Measurements from ENCODE around the gene ECM1.

ECM1 gene

DNA sequence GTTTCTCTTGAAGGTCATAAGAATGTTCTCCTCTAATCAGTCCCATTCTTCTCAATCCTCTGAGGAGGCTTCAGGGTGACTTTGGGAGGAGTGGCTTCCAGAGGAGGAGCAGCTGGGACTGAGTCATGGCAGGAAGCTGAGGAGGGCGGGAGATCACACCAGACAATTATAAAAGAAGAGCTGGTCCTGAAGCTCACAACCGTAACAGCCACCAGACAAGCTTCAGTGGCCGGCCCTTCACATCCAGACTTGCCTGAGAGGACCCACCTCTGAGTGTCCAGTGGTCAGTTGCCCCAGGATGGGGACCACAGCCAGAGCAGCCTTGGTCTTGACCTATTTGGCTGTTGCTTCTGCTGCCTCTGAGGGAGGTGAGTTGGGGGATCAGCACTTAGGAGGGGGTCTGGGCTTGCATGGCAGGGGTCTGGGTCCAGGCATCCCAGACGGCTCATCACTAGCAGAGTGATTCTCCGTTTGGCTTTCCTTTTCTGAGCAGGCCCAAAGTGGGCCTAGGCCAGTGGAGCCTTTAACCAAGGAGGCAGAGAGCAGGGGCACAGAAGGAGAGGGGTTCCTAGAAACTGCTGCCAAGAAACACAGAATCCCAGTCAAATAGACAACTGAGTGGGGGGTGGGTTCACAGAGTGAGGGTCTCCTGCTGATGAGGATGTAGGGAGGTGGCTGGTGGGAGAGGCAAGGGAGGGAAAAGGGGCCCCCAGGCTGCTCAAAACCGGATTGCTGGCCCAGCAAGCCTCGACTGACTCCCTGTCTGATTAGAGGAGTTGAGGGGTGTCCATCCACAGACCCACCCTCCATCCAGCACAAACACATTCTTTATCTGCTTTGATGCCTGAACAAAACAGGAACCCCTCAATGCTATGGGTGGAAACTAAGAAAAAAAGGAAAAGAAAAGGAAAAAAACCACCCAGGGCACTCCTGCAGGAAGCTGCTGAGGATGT is at the start of gene ECM1:
TSS of gene ECM1 (plus strand) at position 198 of the 953 bp plus-strand sequence. CDS start at position 299, 101 bp downstream.
- DNase-seq = no peak

DNA sequence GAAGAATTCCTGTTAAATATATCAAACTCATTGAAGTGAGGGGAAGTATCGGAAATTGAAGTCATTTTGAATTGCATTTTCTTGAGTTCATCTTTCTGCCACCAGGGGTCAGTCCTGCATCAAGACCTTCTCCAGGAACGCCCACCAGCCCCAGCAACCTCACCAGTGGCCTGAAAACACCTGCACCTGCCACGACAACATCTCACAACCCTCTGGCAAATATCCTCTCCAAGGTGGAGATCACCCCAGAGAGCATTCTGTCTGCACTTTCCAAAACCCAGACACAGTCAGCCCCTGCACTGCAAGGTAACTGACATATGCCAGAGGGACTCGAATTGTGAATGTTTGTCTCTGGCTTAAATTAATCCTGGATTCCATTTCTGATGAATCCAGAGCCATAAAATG is 43.5 kb upstream of the ECM1 start:
- no peak for DNase-seq

DNA sequence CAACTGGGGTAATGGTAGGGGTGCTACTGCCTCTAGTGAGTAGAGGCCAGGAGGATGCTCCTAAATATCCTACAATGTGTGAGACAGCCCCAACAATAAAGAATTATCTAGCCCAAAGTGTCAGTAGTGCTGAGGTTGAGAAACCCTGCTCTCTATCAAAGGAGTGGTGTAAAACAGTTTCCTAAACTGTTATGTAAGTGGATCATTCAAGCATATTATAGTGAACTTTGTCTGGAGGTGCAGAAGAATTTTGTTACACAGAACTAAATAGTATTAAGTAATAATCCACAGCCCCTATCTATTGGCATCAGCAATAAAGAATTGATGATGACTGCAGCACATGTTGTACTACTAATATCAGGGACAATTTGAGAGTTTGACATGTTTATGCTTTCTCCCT is 40.9 kb upstream of the ECM1 start:
- no peak for DNase-seq

DNA sequence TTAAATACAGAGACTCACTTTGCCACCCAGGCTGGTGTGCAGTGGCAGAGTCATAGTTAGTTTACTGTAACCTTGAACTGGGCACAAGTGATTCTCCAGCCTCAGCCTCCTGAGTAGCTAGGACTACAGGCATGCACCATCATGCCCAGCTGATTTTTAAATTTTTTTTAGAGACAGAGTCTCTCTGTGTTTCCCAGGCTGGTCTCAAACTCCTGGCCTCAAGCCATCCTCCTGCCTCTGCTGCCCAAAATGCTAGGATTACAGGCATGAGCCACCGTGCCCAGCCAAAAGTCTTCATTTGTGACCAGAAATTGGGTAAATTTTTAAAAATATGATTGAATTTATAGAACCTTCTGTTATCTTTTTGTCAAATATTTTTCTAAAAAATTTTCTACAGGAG is 38.6 kb upstream of the ECM1 start:
- DNase-seq = no peak

DNA sequence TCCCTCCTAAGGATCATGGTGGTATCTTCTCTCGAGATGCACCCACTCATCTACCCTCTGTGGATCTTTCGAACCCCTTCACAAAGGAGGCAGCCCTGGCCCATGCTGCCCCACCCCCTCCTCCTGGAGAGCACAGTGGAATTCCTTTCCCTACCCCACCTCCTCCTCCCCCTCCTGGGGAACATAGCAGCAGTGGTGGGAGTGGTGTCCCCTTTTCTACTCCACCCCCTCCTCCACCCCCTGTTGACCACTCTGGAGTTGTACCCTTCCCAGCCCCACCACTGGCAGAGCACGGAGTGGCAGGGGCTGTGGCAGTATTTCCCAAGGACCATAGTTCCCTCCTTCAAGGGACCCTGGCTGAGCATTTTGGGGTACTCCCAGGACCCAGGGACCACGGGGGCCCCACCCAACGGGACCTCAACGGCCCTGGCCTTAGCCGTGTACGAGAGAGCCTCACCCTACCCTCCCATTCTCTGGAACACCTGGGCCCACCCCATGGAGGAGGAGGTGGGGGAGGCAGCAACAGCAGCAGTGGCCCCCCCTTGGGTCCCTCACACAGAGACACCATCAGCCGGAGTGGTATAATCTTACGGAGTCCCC is 35.2 kb upstream of the ECM1 start:
- no peak for DNase-seq

DNA sequence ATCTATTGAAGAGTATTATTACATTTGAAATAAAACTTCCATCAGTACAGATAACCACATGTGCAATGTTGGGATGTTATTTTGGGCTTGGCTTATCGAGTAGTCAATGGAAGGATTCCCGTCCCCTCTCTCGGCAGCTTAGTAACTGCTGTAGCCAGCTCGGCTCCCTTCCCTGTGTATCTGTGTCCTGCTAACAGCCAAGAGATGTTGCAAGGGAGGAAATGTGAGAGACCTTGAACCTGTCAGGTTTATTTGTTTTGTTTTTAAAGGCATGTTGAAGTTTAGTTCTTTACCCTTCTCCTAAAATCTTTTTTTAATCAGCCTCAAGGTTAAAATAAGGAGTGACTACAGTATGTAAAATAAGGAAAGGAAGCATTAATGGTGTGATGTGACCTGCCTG is 34.2 kb upstream of the ECM1 start:
- no peak for DNase-seq

DNA sequence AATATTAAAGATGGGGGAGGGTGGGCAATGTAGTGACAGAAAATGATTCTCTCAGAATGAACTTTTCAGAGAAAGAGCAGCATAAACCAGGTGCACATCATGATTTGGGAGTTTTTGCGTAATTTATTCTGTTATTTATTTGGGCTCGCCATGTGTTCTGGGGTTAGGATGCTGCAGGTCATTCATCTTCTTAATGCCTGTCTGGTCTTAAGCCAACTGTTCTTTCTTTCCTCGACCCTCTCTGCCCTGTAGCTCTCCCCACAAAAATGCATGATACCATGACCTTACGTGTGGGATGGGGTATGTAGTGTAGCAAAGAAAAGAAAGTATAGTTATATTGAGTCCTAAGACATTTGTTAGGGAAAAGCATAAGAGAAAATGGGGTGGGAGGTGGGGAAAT is 33.0 kb upstream of the ECM1 start:
- no peak for DNase-seq

DNA sequence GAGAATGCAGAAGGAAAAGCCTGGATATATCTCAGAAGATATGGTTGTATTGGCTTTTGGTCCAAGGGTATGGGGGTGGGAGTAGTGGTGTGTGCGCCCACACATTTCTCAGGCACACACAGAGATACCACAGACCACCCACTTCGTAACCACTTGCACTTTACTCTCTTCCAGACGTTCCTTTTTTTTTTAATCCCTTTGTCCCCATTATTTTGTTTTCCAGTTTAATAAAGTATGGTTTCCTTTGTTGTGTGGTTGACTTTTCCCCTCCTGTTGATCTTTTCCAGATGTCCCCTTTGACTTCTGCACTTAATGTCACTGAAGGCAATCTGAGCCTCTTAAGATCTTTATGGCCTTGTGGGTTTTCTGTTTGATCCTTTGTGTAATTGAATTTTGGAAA is 31.2 kb upstream of the ECM1 start:
- DNase-seq = no peak

DNA sequence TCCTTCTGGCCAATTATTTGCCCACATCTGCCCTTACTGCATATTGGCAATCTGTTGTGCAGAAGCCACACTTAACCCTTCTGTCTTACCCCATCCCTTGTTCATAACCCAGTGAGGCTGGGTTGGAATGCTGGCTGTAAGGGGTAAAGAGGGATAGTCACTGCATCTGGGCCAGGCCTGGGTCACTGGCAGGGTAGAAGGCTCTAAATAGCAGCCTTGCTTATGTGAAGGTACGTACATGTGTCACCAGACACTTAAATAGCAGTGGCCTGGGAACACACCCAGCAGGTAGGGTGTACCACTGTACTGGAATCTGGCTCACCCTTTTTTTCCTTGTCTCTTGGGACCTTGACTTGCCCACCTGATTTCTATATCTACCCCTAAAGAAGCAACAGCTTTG is 30.6 kb upstream of the ECM1 start:
- DNase-seq = no peak

DNA sequence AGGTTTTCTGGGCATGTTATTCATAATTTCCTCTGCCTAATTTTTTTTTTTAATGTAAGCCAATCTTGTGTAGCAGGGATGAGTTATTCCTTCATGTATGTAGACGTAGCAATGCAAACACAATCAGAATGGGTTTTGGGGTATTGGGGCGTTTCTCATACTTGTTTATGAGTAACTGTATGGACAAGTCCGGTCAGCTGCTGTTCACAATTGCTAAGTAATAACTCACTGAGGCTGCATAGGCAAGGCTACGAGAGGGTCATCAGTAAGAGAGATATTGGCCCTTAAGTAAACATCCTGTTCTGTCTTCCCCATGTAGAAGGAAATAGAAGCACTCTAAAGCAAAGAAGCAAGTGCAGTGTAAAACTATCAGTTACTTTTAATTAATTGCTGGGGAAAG is 30.2 kb upstream of the ECM1 start:
- no peak for DNase-seq

DNA sequence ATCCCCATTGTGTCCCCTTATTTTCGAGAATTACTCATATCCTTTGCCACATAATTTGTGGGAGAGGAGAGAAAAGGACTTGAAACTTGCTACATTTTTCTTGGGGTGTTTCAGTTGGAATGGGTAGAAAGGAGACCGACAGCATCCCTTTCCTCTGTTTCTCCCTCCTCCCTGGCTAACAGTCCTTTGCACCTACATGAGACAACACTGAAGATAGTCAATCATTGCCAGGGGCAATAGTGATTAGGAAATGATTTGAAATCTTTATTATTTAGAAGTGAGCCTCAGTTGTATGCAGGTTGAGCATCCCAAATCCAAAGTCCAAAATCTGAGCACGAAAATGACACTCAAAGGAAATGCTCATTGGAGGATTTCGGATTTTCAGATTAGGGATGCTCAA is 28.5 kb upstream of the ECM1 start:
- no peak for DNase-seq

DNA sequence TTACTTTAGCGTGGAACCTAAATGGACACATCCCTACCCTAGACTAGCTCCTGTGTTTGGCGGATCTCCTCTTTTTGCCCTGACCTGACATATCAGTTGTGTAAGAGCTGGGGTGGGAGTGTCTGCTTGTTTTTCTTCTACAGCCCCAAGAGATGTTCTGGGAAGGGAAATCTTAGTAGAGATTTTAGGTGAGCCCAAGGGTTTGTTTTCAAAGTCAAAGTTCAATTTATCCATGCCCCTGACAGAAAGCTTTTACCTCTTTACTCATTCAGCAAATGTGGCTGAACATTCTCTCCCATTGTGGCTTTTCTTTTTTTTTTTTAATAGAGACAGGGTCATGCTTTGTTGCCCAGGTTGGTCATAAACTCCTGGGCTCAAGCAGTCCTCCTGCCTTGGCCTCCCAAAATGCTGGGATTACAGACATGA is 28.0 kb upstream of the ECM1 start:
- no peak for DNase-seq

DNA sequence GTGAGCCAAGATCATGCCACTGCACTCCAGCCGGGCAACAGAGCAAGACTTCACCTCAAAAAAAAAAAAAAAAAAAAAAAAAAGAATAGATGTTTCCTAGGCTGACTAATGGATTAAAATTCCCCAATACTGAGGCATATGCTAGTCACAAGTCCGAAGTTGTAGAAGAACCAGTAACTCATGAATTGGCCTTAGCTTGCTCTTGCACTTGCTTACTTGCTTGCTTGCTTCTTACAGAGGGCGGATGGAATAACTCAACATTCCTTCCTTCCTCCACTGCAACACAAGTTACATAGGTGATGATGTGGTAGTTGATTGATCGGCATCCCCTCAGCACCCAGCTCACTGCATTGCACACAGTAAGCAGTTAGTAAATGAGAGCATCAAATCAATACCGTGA is 23.5 kb upstream of the ECM1 start:
- DNase-seq = no peak

DNA sequence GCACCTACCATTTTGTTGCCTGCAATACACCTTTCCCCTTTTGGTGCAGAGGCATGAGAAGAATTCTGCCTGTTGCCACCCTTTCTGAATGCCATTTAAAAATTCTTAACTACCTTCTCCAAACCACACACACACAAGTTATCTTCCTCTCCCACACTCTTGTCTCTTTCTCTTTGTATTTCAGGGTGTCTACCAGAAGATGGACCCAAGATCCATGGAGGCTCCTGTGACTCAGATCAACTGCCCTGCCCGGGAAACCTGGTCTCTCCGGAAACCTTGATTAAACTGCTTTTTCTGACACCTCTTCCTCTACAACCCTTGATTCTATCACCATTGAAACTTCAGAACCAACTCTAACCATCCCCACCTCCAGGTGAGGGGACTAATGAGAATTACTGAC is 23.0 kb upstream of the ECM1 start:
- no peak for DNase-seq

DNA sequence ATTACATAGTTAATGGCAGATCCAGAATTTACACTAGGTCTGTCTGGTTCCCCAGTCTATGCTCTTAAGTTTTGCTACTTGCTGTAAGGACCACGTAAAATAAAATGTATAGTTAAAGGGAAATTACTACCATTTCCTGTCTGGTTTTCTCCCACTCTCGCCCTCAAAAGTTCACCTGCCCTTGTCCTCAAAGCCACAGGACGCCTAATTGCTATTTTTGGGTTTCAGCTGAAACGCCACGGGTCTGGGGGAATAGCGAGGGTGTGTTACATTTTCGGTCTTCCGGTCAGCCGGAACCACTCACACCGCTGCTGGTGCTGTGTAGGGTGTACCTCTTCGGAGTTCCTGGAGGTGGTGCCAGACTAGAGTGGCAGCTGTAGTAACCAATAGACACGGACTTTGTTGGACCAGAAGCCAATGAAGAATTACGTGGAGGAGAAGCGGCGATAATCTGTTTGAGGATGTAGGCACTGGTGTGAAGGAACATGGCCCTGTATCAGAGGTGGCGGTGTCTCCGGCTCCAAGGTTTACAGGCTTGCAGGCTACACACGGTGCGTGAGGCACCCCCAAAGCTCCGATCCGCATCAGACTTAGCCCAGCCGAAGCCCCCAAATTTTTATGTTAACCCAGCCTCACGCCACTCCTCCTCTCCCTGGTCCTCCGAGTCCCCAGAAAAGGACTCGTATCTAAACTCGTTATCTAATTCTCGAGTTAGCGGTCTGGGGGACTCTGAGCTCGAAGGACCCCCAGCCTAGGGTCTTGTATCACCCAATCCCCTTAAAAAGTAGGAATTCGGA is 20.7 kb upstream of the ECM1 start, which contains the start of gene TARS2:
TSS of gene TARS2 (plus strand) at position 454 of the 797 bp plus-strand sequence. CDS start at position 486, 32 bp downstream.
- no peak for DNase-seq

DNA sequence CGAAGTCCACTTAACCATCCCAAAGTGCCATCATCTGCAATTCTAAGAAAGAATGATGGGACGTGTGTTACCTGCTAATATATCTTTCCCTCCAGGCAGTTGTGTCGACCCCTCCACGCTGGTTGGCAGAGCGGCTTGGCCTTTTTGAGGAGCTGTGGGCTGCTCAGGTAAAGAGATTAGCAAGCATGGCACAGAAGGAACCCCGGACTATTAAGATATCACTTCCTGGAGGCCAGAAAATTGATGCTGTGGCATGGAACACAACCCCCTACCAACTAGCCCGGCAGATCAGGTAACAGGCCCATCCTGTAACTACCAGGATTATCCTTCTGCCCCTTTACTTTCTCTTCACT is 20.2 kb upstream of the ECM1 start:
- no peak for DNase-seq

DNA sequence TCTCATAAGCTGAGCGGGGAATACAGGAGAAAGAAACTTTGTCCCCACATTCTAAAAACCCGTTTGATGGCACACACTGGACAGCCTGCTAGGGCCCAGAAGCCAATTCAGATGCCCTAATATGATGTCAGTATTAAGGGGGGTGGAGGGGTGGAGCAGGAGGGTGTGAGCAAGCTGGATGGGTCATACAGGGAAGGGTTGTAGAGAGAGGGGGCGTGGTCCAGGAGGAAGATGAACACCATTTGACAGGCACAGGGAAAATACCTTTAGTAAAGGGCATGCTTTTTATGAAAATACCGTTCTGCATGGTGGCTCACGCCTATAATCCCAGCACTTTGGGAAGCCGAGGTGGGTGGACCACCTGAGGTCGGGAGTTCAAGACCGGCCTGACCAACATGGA is 14.7 kb upstream of the ECM1 start:
- no peak for DNase-seq

DNA sequence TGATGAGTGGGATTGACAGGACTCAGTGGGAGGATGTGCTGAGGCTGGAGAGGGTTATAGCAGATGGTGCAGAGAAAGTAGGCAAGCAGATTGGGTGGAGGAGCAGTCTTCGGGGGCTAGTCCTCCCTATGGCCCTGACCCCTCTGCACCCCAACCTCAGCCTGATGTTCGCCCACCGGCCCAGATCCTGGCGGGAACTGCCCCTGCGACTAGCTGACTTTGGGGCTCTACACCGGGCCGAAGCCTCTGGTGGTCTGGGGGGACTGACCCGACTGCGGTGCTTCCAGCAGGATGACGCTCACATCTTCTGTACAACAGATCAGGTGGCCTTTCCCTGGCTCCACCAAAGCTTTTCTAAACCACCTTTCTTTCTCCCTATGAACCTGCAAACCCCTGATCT is 9.6 kb upstream of the ECM1 start:
- no peak for DNase-seq

DNA sequence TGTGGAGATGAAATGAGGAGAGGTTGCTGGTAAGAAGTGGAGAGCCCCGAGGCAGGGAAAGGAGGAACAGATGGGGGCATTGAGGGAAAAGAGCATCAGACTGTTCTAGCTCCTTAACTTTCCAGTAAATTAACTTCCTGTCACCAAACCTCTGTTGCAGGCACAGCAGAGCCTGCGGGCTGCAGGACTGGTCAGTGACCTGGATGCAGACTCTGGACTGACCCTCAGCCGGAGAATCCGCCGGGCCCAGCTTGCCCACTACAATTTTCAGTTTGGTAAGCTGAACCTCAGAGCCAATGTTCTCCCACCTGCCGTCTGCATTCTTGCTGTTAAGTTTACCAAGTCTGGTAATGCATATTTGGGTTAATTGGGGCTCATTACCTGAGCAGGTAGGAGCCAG is 2.5 kb upstream of the ECM1 start:
- DNase-seq = no peak

DNA sequence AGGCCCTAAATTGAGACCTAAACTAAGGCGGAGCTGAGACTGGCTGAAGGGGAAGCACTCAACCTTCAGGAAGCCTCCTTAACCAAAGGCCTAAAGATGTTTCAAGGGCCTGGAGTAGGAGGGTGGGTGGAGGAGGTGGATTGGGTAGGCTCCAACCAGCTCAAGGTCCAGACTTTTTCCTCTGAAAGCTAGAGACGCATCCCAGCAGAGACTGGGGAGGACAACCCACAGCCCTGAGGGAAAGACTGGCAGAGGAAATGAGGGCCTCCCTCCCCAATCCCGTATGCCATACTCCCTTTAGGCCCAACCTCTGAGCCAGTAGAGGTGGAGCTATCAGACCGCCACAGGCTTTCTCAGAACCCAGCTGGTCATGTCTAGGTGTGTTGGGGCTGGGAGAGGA is 1.1 kb downstream of the ECM1 start:
- no peak for DNase-seq

DNA sequence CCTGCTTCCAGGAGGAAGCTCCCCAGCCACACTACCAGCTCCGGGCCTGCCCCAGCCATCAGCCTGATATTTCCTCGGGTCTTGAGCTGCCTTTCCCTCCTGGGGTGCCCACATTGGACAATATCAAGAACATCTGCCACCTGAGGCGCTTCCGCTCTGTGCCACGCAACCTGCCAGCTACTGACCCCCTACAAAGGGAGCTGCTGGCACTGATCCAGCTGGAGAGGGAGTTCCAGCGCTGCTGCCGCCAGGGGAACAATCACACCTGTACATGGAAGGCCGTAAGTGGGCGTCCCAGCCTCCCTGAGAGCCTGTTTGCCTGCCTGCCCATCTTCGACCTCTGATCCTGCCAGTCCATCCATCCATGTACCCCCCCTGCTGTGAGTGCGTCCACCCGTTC is 3.6 kb downstream of the ECM1 start:
- DNase-seq = no peak

DNA sequence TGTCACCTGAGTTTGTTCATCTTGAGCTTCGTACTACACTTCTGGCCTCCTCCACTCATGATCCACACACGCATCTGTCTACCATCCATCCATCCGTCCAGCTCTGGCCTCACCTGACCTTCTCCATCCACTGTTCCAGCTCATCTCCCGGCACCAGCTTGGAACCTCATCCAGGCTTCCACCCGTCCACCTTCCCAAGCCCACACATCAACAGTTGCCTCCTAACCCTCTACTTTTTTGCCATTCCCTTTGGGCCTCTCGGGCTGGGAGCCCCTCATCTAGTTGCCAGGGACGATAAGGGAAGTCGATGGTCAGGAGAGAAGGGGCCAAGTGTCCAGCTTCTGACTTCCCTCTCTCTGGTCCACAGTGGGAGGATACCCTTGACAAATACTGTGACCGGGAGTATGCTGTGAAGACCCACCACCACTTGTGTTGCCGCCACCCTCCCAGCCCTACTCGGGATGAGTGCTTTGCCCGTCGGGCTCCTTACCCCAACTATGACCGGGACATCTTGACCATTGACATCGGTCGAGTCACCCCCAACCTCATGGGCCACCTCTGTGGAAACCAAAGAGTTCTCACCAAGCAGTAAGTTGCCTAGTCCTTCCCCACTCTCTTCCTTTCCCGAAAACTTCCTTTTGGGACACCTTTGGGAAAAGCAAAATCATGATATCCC is 4.2 kb downstream of the ECM1 start:
- no peak for DNase-seq

DNA sequence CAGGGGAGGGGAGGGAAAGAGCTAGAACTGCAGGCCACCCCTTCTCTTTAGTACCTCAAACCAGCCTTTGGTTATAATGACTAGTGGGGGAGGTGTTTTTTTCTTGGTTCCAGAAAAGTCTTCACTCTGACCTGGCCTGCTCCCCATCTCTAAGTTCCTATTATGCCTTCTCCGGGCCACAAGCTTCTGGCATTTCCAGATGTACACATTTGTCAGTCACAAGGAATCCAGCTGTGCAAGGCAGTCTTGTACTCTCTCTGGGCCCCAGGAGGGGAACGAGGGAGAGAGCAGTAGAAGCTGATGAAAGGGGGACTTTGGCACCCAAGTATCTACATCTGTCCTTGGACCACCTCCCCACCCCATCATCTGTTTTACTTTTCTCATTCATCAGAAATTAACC is 4.9 kb downstream of the ECM1 start:
- DNase-seq = no peak
